ENCODE data around the gene DCLK1. TPM values are rescaled to one million over a fixed set of nuclear protein-coding genes. Genes with fewer than 3 reads are reported as not detected.
A peak's percentile ranks its signal among the peaks of the same experiment; 100 is the strongest.

DCLK1 gene
- total RNA-seq, 1 experiment from 2014 or later, result not detected

GRCh38 chr13:36088001-36088400 lies 43.2 kb downstream of the DCLK1 start:
- CTCF ChIA-PET, result no interaction called here
- Mint-ChIP-seq H3K4me1 (ENCODE audit: low read depth, unreplicated experiment) (no peaks in the 10 kb centered on the region), H3K36me3 (ENCODE audit: insufficient read depth, unreplicated experiment) (no peaks in the 10 kb centered on the region), H3K27me3 (ENCODE audit: insufficient read depth, unreplicated experiment) (no peaks in the 10 kb centered on the region), H3K4me3 (ENCODE audit: unreplicated experiment) (no peak overlapping the region), H3K9me3 (ENCODE audit: unreplicated experiment) (no peaks in the 10 kb centered on the region), H3K27ac (ENCODE audit: unreplicated experiment) (no peak overlapping the region)
- no TSS peak for BruUV-seq (replicated peaks)
- no peaks in the 10 kb centered on the region for H3K36me3 ChIP-seq (ENCODE audit: control insufficient read depth, insufficient read depth, low read length)
- no peaks in the 10 kb centered on the region for H3K9me3 ChIP-seq
- intact Hi-C loops (cut with micrococcal nuclease; ENCODE audit: unreplicated experiment), result no loop called here
- POLR2A ChIA-PET, result no interaction called here
- TF ChIP-seq CTCF (IDR thresholded peaks at IDR 0.05; ENCODE audit: insufficient read depth in 1 of 2, low read depth in 1 of 2, low read length in 1 of 2, severe bottlenecking in 1 of 2, unreplicated experiment in 1 of 2), result no peak
- DNase-seq, result no peak
- H3K4me1 ChIP-seq, result no peaks in the 10 kb centered on the region
- H3K4me3 ChIP-seq (ENCODE audit: low read depth, low read length), result no peak overlapping the region
- H3K27me3 ChIP-seq (replicated peaks; ENCODE audit: control insufficient read depth, insufficient read depth, low read length), result no peaks in the 10 kb centered on the region

- Mint-ChIP-seq H3K36me3 (ENCODE audit: insufficient read depth, unreplicated experiment) (no peaks in the 10 kb centered on the region), H3K4me1 (ENCODE audit: low read depth, unreplicated experiment) (no peaks in the 10 kb centered on the region), H3K4me3 (ENCODE audit: unreplicated experiment) (no peak overlapping the region), H3K9me3 (ENCODE audit: unreplicated experiment) (no peaks in the 10 kb centered on the region), H3K27me3 (ENCODE audit: insufficient read depth, unreplicated experiment) (no peaks in the 10 kb centered on the region), H3K27ac (ENCODE audit: unreplicated experiment) (no peak overlapping the region)
- BruUV-seq (replicated peaks), result no TSS peak
- ChIA-PET CTCF (interaction anchor here (1.5 kb wide), 1 partner anchor 189 kb away, joined by 4 read pairs; no protein-coding TSS in a partner anchor), POLR2A (no interaction called here)
- DNase-seq, result peak in 1 of 2 experiments; percentile 12
- H3K9me3 ChIP-seq, result no peaks in the 10 kb centered on the region
- H3K27me3 ChIP-seq (replicated peaks; ENCODE audit: control insufficient read depth, insufficient read depth, low read length), result no peaks in the 10 kb centered on the region
- intact Hi-C loops (cut with micrococcal nuclease; ENCODE audit: unreplicated experiment), result no loop called here
- H3K36me3 ChIP-seq (ENCODE audit: control insufficient read depth, insufficient read depth, low read length), result no peaks in the 10 kb centered on the region
- peak in 1 of 2 experiments; percentile 29 for TF ChIP-seq CTCF (IDR thresholded peaks at IDR 0.05; ENCODE audit: insufficient read depth in 1 of 2, low read depth in 1 of 2, low read length in 1 of 2, severe bottlenecking in 1 of 2, unreplicated experiment in 1 of 2)
- H3K4me1 ChIP-seq, result no peaks in the 10 kb centered on the region
- no peak overlapping the region for H3K4me3 ChIP-seq (ENCODE audit: low read depth, low read length)
Measured at GRCh38 chr13:36086117-36086516, 45.1 kb downstream of the DCLK1 start.

- no peaks in the 10 kb centered on the region for H3K4me1 ChIP-seq
- no peaks in the 10 kb centered on the region for H3K36me3 ChIP-seq (ENCODE audit: control insufficient read depth, insufficient read depth, low read length)
- H3K4me1 Mint-ChIP-seq (ENCODE audit: low read depth, unreplicated experiment), result no peaks in the 10 kb centered on the region
- CTCF ChIA-PET, result no interaction called here
- POLR2A ChIA-PET, result no interaction called here
- peaks cover 5% of the 10 kb centered on the region for H3K27me3 Mint-ChIP-seq (ENCODE audit: insufficient read depth, unreplicated experiment)
- intact Hi-C loops (cut with micrococcal nuclease; ENCODE audit: unreplicated experiment), result no loop called here
- H3K9me3 Mint-ChIP-seq (ENCODE audit: unreplicated experiment), result no peaks in the 10 kb centered on the region
- H3K9me3 ChIP-seq, result no peaks in the 10 kb centered on the region
- no peak overlapping the region for H3K4me3 Mint-ChIP-seq (ENCODE audit: unreplicated experiment)
- no peak for DNase-seq
- H3K27ac Mint-ChIP-seq (ENCODE audit: unreplicated experiment), result no peak overlapping the region
- no peak overlapping the region for H3K4me3 ChIP-seq (ENCODE audit: low read depth, low read length)
- no peaks in the 10 kb centered on the region for H3K27me3 ChIP-seq (replicated peaks; ENCODE audit: control insufficient read depth, insufficient read depth, low read length)
- H3K36me3 Mint-ChIP-seq (ENCODE audit: insufficient read depth, unreplicated experiment), result no peaks in the 10 kb centered on the region
- no peak for TF ChIP-seq CTCF (IDR thresholded peaks at IDR 0.05; ENCODE audit: insufficient read depth in 1 of 2, low read depth in 1 of 2, low read length in 1 of 2, severe bottlenecking in 1 of 2, unreplicated experiment in 1 of 2)
- no TSS peak for BruUV-seq (replicated peaks)
Measured at GRCh38 chr13:36084131-36084530, 47.1 kb downstream of the DCLK1 start.
